Caki2 (cell line): Measurements from ENCODE around the gene RASGRF1. TPM values are rescaled to one million over a fixed set of nuclear protein-coding genes. Genes with fewer than 3 reads are reported as not detected.
A peak's percentile ranks its signal among the peaks of the same experiment; 100 is the strongest.

Experiments used
- DNase-seq: peaks from one replicate; pipeline ENCODE4 v3.0.0-alpha.2; 2015; ENCODE audit warnings: low read depth
- in situ Hi-C: cut with HindIII; loops from 2 replicates; pipeline ENCODE4 v1.10.0; 2016; ENCODE audit warnings: low sequenced_read_pairs, low pct_unique_long_range_greater_than_20kb, mixed read lengths
- total RNA-seq: library from RNA; depleted of rRNA; stranded (reverse); fragments of >200 nt; shearing (Covaris generic); gene quantifications from 2 replicates; pipeline ENCODE4 v1.2.3, GENCODE V29; 2014; ENCODE audit warnings: low replicate concordance

RASGRF1 gene
- total RNA-seq, 1 experiment from 2014 or later, result not detected

GRCh38 chr15:78985859-78986475 lies 104.6 kb downstream of the RASGRF1 start:
- no peak for DNase-seq
- in situ Hi-C loops, result no loop called here

GRCh38 chr15:78984041-78984440 lies 106.5 kb downstream of the RASGRF1 start:
- in situ Hi-C loops, result no loop called here

GRCh38 chr15:78983146-78983918 lies 107.2 kb downstream of the RASGRF1 start:
- in situ Hi-C loops, result no loop called here
- DNase-seq, result no peak

More at GRCh38 chr15:78984041-78984440, 106.5 kb downstream of the RASGRF1 start:
- DNase-seq, result no peak

GRCh38 chr15:78982736-78983135 lies 107.8 kb downstream of the RASGRF1 start:
- in situ Hi-C loops, result no loop called here
- DNase-seq, result no peak

GRCh38 chr15:78981532-78982313 lies 108.9 kb downstream of the RASGRF1 start:
- in situ Hi-C loops, result no loop called here

GRCh38 chr15:78979456-78980320 lies 110.9 kb downstream of the RASGRF1 start:
- in situ Hi-C loops, result no loop called here

More at GRCh38 chr15:78981532-78982313, 108.9 kb downstream of the RASGRF1 start:
- no peak for DNase-seq

GRCh38 chr15:78978601-78979179 lies 111.9 kb downstream of the RASGRF1 start:
- no peak for DNase-seq
- in situ Hi-C loops, result no loop called here

More at GRCh38 chr15:78979456-78980320, 110.9 kb downstream of the RASGRF1 start:
- peak; percentile 47 for DNase-seq

GRCh38 chr15:78977591-78978347 lies 112.8 kb downstream of the RASGRF1 start:
- no peak for DNase-seq
- in situ Hi-C loops, result no loop called here

- DNase-seq, result no peak
- in situ Hi-C loops, result no loop called here
Measured at GRCh38 chr15:78977091-78977571, 113.4 kb downstream of the RASGRF1 start.

- DNase-seq, result no peak
- in situ Hi-C loops, result no loop called here
Measured at GRCh38 chr15:78976691-78977090, 113.9 kb downstream of the RASGRF1 start.

GRCh38 chr15:78974272-78974918 lies 116.2 kb downstream of the RASGRF1 start:
- in situ Hi-C loops, result no loop called here

GRCh38 chr15:78969687-78970349 lies 120.8 kb downstream of the RASGRF1 start:
- in situ Hi-C loops, result no loop called here

More at GRCh38 chr15:78974272-78974918, 116.2 kb downstream of the RASGRF1 start:
- no peak for DNase-seq

GRCh38 chr15:78968539-78969271 lies 121.9 kb downstream of the RASGRF1 start:
- in situ Hi-C loops, result no loop called here
- DNase-seq, result no peak

More at GRCh38 chr15:78969687-78970349, 120.8 kb downstream of the RASGRF1 start:
- DNase-seq, result no peak

GRCh38 chr15:78968114-78968513 lies 122.5 kb downstream of the RASGRF1 start:
- no peak for DNase-seq
- in situ Hi-C loops, result no loop called here

- in situ Hi-C loops, result no loop called here
- no peak for DNase-seq
Measured at GRCh38 chr15:78960308-78960707, 130.3 kb downstream of the RASGRF1 start.
